K562 (cell line): ENCODE results near the gene EFS. TPM values are rescaled to one million over a fixed set of nuclear protein-coding genes. Genes with fewer than 3 reads are reported as not detected.

Source experiments
- ATAC-seq: fragments of 200-7000 bp; cut with Tn5 transposase; 3 replicates; pipeline ENCODE4 v1.9.1; 2020; ENCODE audit warnings: moderate library complexity
- BruUV-seq: library from RNA; stranded (reverse); fragments of 400-500 nt; replicated peaks from 2 replicates; lab custom pipeline; 2021; lab: Mats Ljungman, UMichigan
- CTCF ChIA-PET: fragments of 300-600 bp; formaldehyde crosslinking; extraction: SDS; loops from one replicate; lab custom pipeline; 2021; ENCODE audit warnings: low intra/inter-chr PET ratio; lab: Yijun Ruan, JAX
- POLR2A ChIA-PET: fragments of 300-600, 350-650 bp; sonication (Branson Sonifier 250); formaldehyde crosslinking; extraction: SDS; loops from one replicate; lab custom pipeline; 2021; ENCODE audit warnings: antibody characterized with exemption, inconsistent platforms; lab: Yijun Ruan, JAX
- DNase-seq, 4 experiments: peaks; one replicate each; pipeline versions ENCODE4 v3.0.0 to v3.0.0-alpha.2; 2011 to 2018; ENCODE audit warnings: low spot score in 3 of 4, mixed read lengths in 3 of 4; ENCODE audit errors: extremely low read depth in 1 of 4
- FAIRE-seq: peaks from 2 replicates; lab custom pipeline; 2011; peaks lifted over from hg19 to GRCh38; lab: Jason Lieb, UNC
- H2AFZ ChIP-seq: 2 replicates; pipeline ENCODE4 v1.6.0; 2011; ENCODE audit warnings: low read depth, low read length, control low read depth, inconsistent platforms
- H3K27ac ChIP-seq: fragments of 200-600 bp; 3 replicates; pipeline ENCODE4 v1.8.0; 2011; ENCODE audit warnings: low read depth, mild to moderate bottlenecking, control low read depth, inconsistent platforms, low read length, moderate library complexity, mixed read lengths; ENCODE audit errors: extremely low read depth
- H3K27me3 ChIP-seq, 2 experiments: fragments of 300-600 bp in 1 of 2; 2 replicates in 1 of 2; 3 replicates in 1 of 2; pipeline versions ENCODE4 v1.6.0 to v1.8.0; 2011; ENCODE audit warnings: inconsistent platforms in 2 of 2, low read length in 2 of 2, mild to moderate bottlenecking in 1 of 2, mixed read lengths in 1 of 2, moderate library complexity in 1 of 2; ENCODE audit not compliant: control insufficient read depth in 2 of 2, insufficient read depth in 2 of 2
- H3K36me3 ChIP-seq: fragments of 300-600 bp; 3 replicates; pipeline ENCODE4 v1.8.0; 2011; ENCODE audit warnings: mild to moderate bottlenecking, low read length, inconsistent platforms; ENCODE audit not compliant: control insufficient read depth, insufficient read depth
- H3K4me1 ChIP-seq, 2 experiments: fragments of 200-600 bp in 1 of 2; replicated peaks in 1 of 2; 2 replicates in 1 of 2; 3 replicates in 1 of 2; pipeline versions ENCODE4 v1.5.1 to v1.8.0; 2011; ENCODE audit warnings: inconsistent platforms in 2 of 2, low read length in 2 of 2, mild to moderate bottlenecking in 1 of 2, mixed read lengths in 1 of 2, moderate library complexity in 1 of 2; ENCODE audit not compliant: control insufficient read depth in 2 of 2, insufficient read depth in 2 of 2
- H3K4me2 ChIP-seq: 2 replicates; pipeline ENCODE4 v1.6.1; 2011; ENCODE audit warnings: low read length, control low read depth, inconsistent platforms, mixed read lengths; ENCODE audit not compliant: insufficient read depth
- H3K4me3 ChIP-seq: fragments of 200-600 bp; sonication (generic), shearing (Covaris generic); 2 replicates; pipeline ENCODE4 v1.5.1; 2016; ENCODE audit warnings: control low read depth, inconsistent platforms
- H3K79me2 ChIP-seq: fragments of 200-600 bp; 3 replicates; pipeline ENCODE4 v1.8.0; 2011; ENCODE audit warnings: low read length, inconsistent platforms; ENCODE audit not compliant: control insufficient read depth, insufficient read depth
- H3K9ac ChIP-seq, 2 experiments: 2 replicates each; pipeline versions ENCODE4 v1.6.0 to v1.6.1; 2011; ENCODE audit warnings: low read depth in 2 of 2, low read length in 2 of 2, control low read depth in 1 of 2, inconsistent platforms in 1 of 2, mild to moderate bottlenecking in 1 of 2, mixed read lengths in 1 of 2; ENCODE audit not compliant: insufficient read depth in 1 of 2
- H3K9me1 ChIP-seq: one replicate; pipeline ENCODE4 v1.6.0; 2011; ENCODE audit warnings: inconsistent platforms, mild to moderate bottlenecking, low read length, moderate library complexity; ENCODE audit not compliant: control insufficient read depth, insufficient read depth
- H3K9me3 ChIP-seq: replicated peaks from 2 replicates; pipeline ENCODE4 v1.5.1; 2011; ENCODE audit warnings: low read depth, low read length, inconsistent platforms; ENCODE audit not compliant: control insufficient read depth, insufficient read depth
- H4K20me1 ChIP-seq: replicated peaks from 2 replicates; pipeline ENCODE4 v1.6.1; 2011; ENCODE audit warnings: low read length, inconsistent platforms, mixed read lengths; ENCODE audit not compliant: control insufficient read depth, insufficient read depth
- ETV5 ChIP-seq: sonication (generic); formaldehyde crosslinking; IDR thresholded peaks from 2 replicates; pipeline ENCODE4 v1.4.0; 2020; ENCODE audit warnings: low read depth, mild to moderate bottlenecking, missing genetic modification reagents
- KLF10 ChIP-seq: fragments of 250-450 bp; sonication (Bioruptor Pico); IDR thresholded peaks from 2 replicates; pipeline ENCODE4 v1.6.1; 2021; ENCODE audit warnings: matching md5 sums
- MTA3 ChIP-seq: fragments of 450-650 bp; formaldehyde crosslinking; IDR thresholded peaks from 2 replicates; pipeline ENCODE4 v1.6.1; 2017; ENCODE audit warnings: mild to moderate bottlenecking, borderline replicate concordance
- NR1H2 ChIP-seq: sonication (generic); formaldehyde crosslinking; IDR thresholded peaks from 2 replicates; pipeline ENCODE4 v1.4.0; 2020; ENCODE audit warnings: mild to moderate bottlenecking, missing genetic modification reagents
- WHSC1 ChIP-seq: IDR thresholded peaks from one replicate; pipeline ENCODE4 v1.6.1; 2012; ENCODE audit warnings: low read length, control low read depth, inconsistent platforms
- ZHX1 ChIP-seq: fragments of 150-350 bp; conservative IDR thresholded peaks from 2 replicates; pipeline ENCODE4 v1.6.1; 2014; ENCODE audit warnings: low read length
- ZNF274 ChIP-seq: IDR thresholded peaks from 2 replicates; pipeline ENCODE4 v1.6.1; 2011; ENCODE audit warnings: low read depth, mild to moderate bottlenecking, low read length, moderate library complexity, borderline replicate concordance
- ZNF785 ChIP-seq: fragments of 250-450 bp; sonication (Bioruptor Pico); IDR thresholded peaks from 2 replicates; pipeline ENCODE4 v1.4.0; 2020; ENCODE audit warnings: mild to moderate bottlenecking
- ZSCAN32 ChIP-seq: fragments of 450-650 bp; formaldehyde crosslinking; IDR thresholded peaks from 2 replicates; pipeline ENCODE4 v1.4.0; 2020; ENCODE audit warnings: mild to moderate bottlenecking, moderate library complexity
- WGBS: fragments of 100-300 bp; shearing (Covaris generic); methylation state at CpG from one replicate; pipeline ENCODE4 v1.1.6; 2016; ENCODE audit warnings: low coverage, mixed read lengths; ENCODE audit not compliant: insufficient coverage; ENCODE audit errors: missing lambda C conversion rate; 5-methylcytosine and 5-hydroxymethylcytosine counted together
- in situ Hi-C: fragments of 300-500 bp; cut with MboI; formaldehyde crosslinking; loops from 4 replicates; pipeline ENCODE4 v1.15.0; 2018; ENCODE audit warnings: inconsistent platforms, mixed read lengths
- intact Hi-C: fragments of 100-400 bp; cut with micrococcal nuclease; formaldehyde crosslinking; loops from 2 replicates; pipeline ENCODE4 v1.14.2; 2022
- polyA plus RNA-seq, 8 experiments: library from polyadenylated mRNA; depleted of rRNA in 4 of 8; stranded (reverse) in 5 of 8; unstranded in 3 of 8; fragments of >200 nt; fragmentation: Nextera tagmentation in 2 of 8; fragmentation: Illumina TruSeq in 1 of 8; extraction: Ambion mirVana in 2 of 8; extraction: Trizol in 1 of 8; gene quantifications; 2 replicates each; pipeline versions ENCODE4 v1.2.1 to v1.2.3, GENCODE V29; 2011 to 2014; ENCODE audit warnings: inconsistent platforms in 1 of 8, missing spikeins in 1 of 8
- total RNA-seq, 7 experiments: library from RNA; depleted of rRNA in 6 of 7; stranded (reverse); fragments of >200 nt in 6 of 7; fragmentation: Illumina TruSeq in 2 of 7; extraction: Trizol in 2 of 7; gene quantifications; 2 replicates each; pipeline versions ENCODE4 v1.2.1 to v1.2.3, GENCODE V29; 2011 to 2021; ENCODE audit warnings: low replicate concordance in 1 of 7

Gene EFS
- total and polyA plus RNA-seq, 9 of the 15 experiments (the other 6 are each of a cell fraction or from before 2014, with no cell fraction given), result 0.01 to 0.03 TPM; not detected in 7

- Histone ChIP-seq H4K20me1 (no peaks in the 10 kb centered on the region), H3K9me3 (no peaks in the 10 kb centered on the region), H3K4me1 (peaks cover 0 to 6% of the 10 kb centered on the region in 2 experiments; a peak in 2 of 5 replicates), H2AFZ (no peak overlapping the region), H3K79me2 (no peaks in the 10 kb centered on the region), H3K9me1 (no peaks in the 10 kb centered on the region), H3K36me3 (no peaks in the 10 kb centered on the region), H3K4me3 (no peak overlapping the region), H3K9ac (no peak overlapping the region), H3K27ac (no peak overlapping the region), H3K27me3 (peaks cover 21 to 82% of the 10 kb centered on the region in 2 experiments; a peak in 4 of 5 replicates), H3K4me2 (no peak overlapping the region)
- in situ Hi-C loops (no loop called here), intact Hi-C loops (no loop called here)
- FAIRE-seq (no peak), DNase-seq (no peak), ATAC-seq (no peak)
- no peak for TF ChIP-seq KLF10 (CRISPR knock-in tag)
- ChIA-PET CTCF (no interaction called here), POLR2A (interaction anchor here (0.6 to 0.7 kb wide), 2 partner anchors 20 to 26 kb away, joined by 3 read pairs; no protein-coding TSS in a partner anchor)
- WGBS, result 0% methylated on average over 4 of the region's 4 CpGs
- BruUV-seq, result no TSS peak
These were observed 41.3 kb upstream of the EFS start for GRCh38 chr14:23406244-23406643.

GRCh38 chr14:23405516-23406025 is 40.6 kb upstream of the EFS start:
- no peak for ATAC-seq
- no peak overlapping the region for H3K4me3 ChIP-seq
- TF ChIP-seq MTA3 (no peak), WHSC1 (no peak), ZNF785 (no peak), NR1H2 (CRISPR knock-in tag) (no peak), ZHX1 (no peak), ZNF274 (no peak), ETV5 (CRISPR knock-in tag) (no peak), ZSCAN32 (no peak)
- TF ChIP-seq, all 486 proteins: peak for 0
- FAIRE-seq, result no peak
- H3K4me2 ChIP-seq, result no peak overlapping the region
- in situ Hi-C loops, result no loop called here
- no peak overlapping the region for H3K9ac ChIP-seq
- ChIA-PET CTCF (no interaction called here), POLR2A (no interaction called here)
- peaks cover 16 to 76% of the 10 kb centered on the region in 2 experiments; a peak in 4 of 5 replicates for H3K27me3 ChIP-seq
- BruUV-seq, result no TSS peak
- H3K27ac ChIP-seq, result no peak overlapping the region
- WGBS, result 3% methylated on average over 10 of the region's 13 CpGs
- no peak for DNase-seq
- peaks cover 0 to 6% of the 10 kb centered on the region in 2 experiments; a peak in 2 of 5 replicates for H3K4me1 ChIP-seq
- intact Hi-C loops, result no loop called here
- H2AFZ ChIP-seq, result no peak overlapping the region
- H3K36me3 ChIP-seq, result no peaks in the 10 kb centered on the region
- no peaks in the 10 kb centered on the region for H3K9me3 ChIP-seq
- no peaks in the 10 kb centered on the region for H3K9me1 ChIP-seq
- H4K20me1 ChIP-seq, result no peaks in the 10 kb centered on the region
- no peaks in the 10 kb centered on the region for H3K79me2 ChIP-seq
